Glutamatergic neuron (in vitro differentiated cells): Measurements from ENCODE around the gene SH3PXD2A. TPM values are rescaled to one million over a fixed set of nuclear protein-coding genes. Genes with fewer than 3 reads are reported as not detected.

Experiments used
- DNase-seq: peaks from one replicate; pipeline ENCODE4 v3.0.0; 2022
- H3K27ac Mint-ChIP-seq: one replicate; pipeline ENCODE4 v1.8.0; 2020; ENCODE audit warnings: mild to moderate bottlenecking, mixed read lengths, inconsistent platforms; ENCODE audit not compliant: unreplicated experiment
- H3K27me3 Mint-ChIP-seq: one replicate; pipeline ENCODE4 v1.8.0; 2020; ENCODE audit warnings: mild to moderate bottlenecking, moderate library complexity, mixed read lengths, inconsistent platforms; ENCODE audit not compliant: unreplicated experiment
- H3K36me3 Mint-ChIP-seq: one replicate; pipeline ENCODE4 v1.8.0; 2020; ENCODE audit warnings: mild to moderate bottlenecking, mixed read lengths, inconsistent platforms; ENCODE audit not compliant: unreplicated experiment
- H3K4me1 Mint-ChIP-seq: one replicate; pipeline ENCODE4 v1.8.0; 2020; ENCODE audit warnings: mild to moderate bottlenecking, low read depth, mixed read lengths, inconsistent platforms; ENCODE audit not compliant: unreplicated experiment
- H3K4me3 Mint-ChIP-seq: one replicate; pipeline ENCODE4 v1.8.0; 2020; ENCODE audit warnings: mild to moderate bottlenecking, mixed read lengths, inconsistent platforms; ENCODE audit not compliant: unreplicated experiment
- H3K9me3 Mint-ChIP-seq: one replicate; pipeline ENCODE4 v1.8.0; 2020; ENCODE audit warnings: mild to moderate bottlenecking, moderate library complexity, mixed read lengths, inconsistent platforms; ENCODE audit not compliant: unreplicated experiment
- CTCF ChIP-seq: fragments of 200-600 bp; sonication (generic); IDR thresholded peaks from one replicate; pipeline ENCODE4 v1.5.0; 2021; ENCODE audit not compliant: partially characterized antibody, unreplicated experiment
- total RNA-seq: library from RNA; stranded (reverse); fragmentation: NEBNext Ultra II Directional; extraction: Animal tissue kit (Norgen Biotek cat#: 25700); gene quantifications from one replicate; pipeline ENCODE4 v1.2.1, GENCODE V29; 2021; ENCODE audit not compliant: unreplicated experiment

The SH3PXD2A gene
- total RNA-seq, 1 donor from 2014 or later: 16.7 TPM

- peaks cover 6% of the 10 kb centered on the region for H3K27me3 Mint-ChIP-seq
- no peaks in the 10 kb centered on the region for H3K9me3 Mint-ChIP-seq
- H3K36me3 Mint-ChIP-seq: no peaks in the 10 kb centered on the region
- DNase-seq: no peak
- TF ChIP-seq CTCF: no peak
- no peak overlapping the region for H3K4me3 Mint-ChIP-seq
- peaks cover 29% of the 10 kb centered on the region for H3K4me1 Mint-ChIP-seq
- H3K27ac Mint-ChIP-seq: no peak overlapping the region
These were observed 99.0 kb downstream of the SH3PXD2A start for GRCh38 chr10:103756277-103756869.

GRCh38 chr10:103752680-103753248, 102.6 kb downstream of the SH3PXD2A start:
- Mint-ChIP-seq H3K4me1 (peaks cover 4% of the 10 kb centered on the region), H3K9me3 (peaks cover 1% of the 10 kb centered on the region), H3K36me3 (no peaks in the 10 kb centered on the region), H3K4me3 (no peak overlapping the region), H3K27ac (no peak overlapping the region), H3K27me3 (peaks cover 3% of the 10 kb centered on the region)
- no peak for DNase-seq
- TF ChIP-seq CTCF: peak; percentile 98

- Mint-ChIP-seq H3K27ac (no peak overlapping the region), H3K36me3 (no peaks in the 10 kb centered on the region), H3K9me3 (peaks cover 1% of the 10 kb centered on the region), H3K4me1 (no peaks in the 10 kb centered on the region), H3K27me3 (no peaks in the 10 kb centered on the region), H3K4me3 (no peak overlapping the region)
- no peak for DNase-seq
- no peak for TF ChIP-seq CTCF
These were observed 103.6 kb downstream of the SH3PXD2A start for GRCh38 chr10:103751667-103752290.

GRCh38 chr10:103750836-103751235, 104.5 kb downstream of the SH3PXD2A start:
- H3K27ac Mint-ChIP-seq: no peak overlapping the region
- H3K27me3 Mint-ChIP-seq: no peaks in the 10 kb centered on the region
- no peaks in the 10 kb centered on the region for H3K36me3 Mint-ChIP-seq
- DNase-seq: no peak
- no peak for TF ChIP-seq CTCF
- H3K4me3 Mint-ChIP-seq: no peak overlapping the region
- H3K4me1 Mint-ChIP-seq: no peaks in the 10 kb centered on the region
- peaks cover 1% of the 10 kb centered on the region for H3K9me3 Mint-ChIP-seq

GRCh38 chr10:103749779-103750178, 105.6 kb downstream of the SH3PXD2A start:
- DNase-seq: no peak
- H3K36me3 Mint-ChIP-seq: no peaks in the 10 kb centered on the region

More at GRCh38 chr10:103749779-103750178, 105.6 kb downstream of the SH3PXD2A start:
- Mint-ChIP-seq H3K4me1 (no peaks in the 10 kb centered on the region), H3K4me3 (no peak overlapping the region), H3K27ac (no peak overlapping the region), H3K9me3 (peaks cover 1% of the 10 kb centered on the region), H3K27me3 (no peaks in the 10 kb centered on the region)
- no peak for TF ChIP-seq CTCF
